Activated CD8-positive, alpha-beta T cell treated with anti-CD3 and anti-CD28 coated beads, Interleukin-2, amount 10 ng/mL, durations not matched to agents 7 days and 5 days (primary cell): ENCODE results near the gene SIRPB1. TPM values are rescaled to one million over a fixed set of nuclear protein-coding genes. Genes with fewer than 3 reads are reported as not detected.
"Not testable (repeated sequence)": the region's sequence is repeated elsewhere in the genome, so short reads cannot be mapped to it uniquely, and the experiment has no call there.

Experiments used
- ATAC-seq: fragments of 150-1000 bp; cut with Tn5 transposase; one replicate; pipeline ENCODE4 v1.10.0; 2021; ENCODE audit warnings: moderate library complexity
- CTCF ChIA-PET: fragments of 350-600 bp; sonication (Branson Sonifier 250); formaldehyde crosslinking; loops from one replicate; lab custom pipeline; 2021; ENCODE audit warnings: antibody characterized with exemption; lab: Charles Lee
- POLR2A ChIA-PET: fragments of 350-600 bp; sonication (Branson Sonifier 250); formaldehyde crosslinking; loops from one replicate; lab custom pipeline; 2021; ENCODE audit warnings: antibody characterized with exemption; lab: Charles Lee
- DNase-seq: peaks from one replicate; pipeline ENCODE4 v3.0.0-alpha.2; 2020
- H3K27ac Mint-ChIP-seq: one replicate; pipeline ENCODE4 v1.8.0; 2021; ENCODE audit warnings: mild to moderate bottlenecking, mixed read lengths
- H3K27me3 Mint-ChIP-seq: one replicate; pipeline ENCODE4 v1.8.0; 2021; ENCODE audit warnings: low read depth, mixed read lengths
- H3K36me3 Mint-ChIP-seq: one replicate; pipeline ENCODE4 v1.8.0; 2021; ENCODE audit warnings: low read depth, mixed read lengths
- H3K4me1 Mint-ChIP-seq: one replicate; pipeline ENCODE4 v1.8.0; 2021; ENCODE audit warnings: low read depth, mixed read lengths
- H3K4me3 Mint-ChIP-seq: one replicate; pipeline ENCODE4 v1.8.0; 2021; ENCODE audit warnings: mild to moderate bottlenecking, mixed read lengths
- H3K9me3 Mint-ChIP-seq: one replicate; pipeline ENCODE4 v1.8.0; 2022; ENCODE audit warnings: mixed read lengths; ENCODE audit not compliant: insufficient read depth
- total RNA-seq, 2 experiments: library from RNA; stranded (reverse); gene quantifications; one replicate each; pipeline ENCODE4 v1.2.3, GENCODE V29; 2021

SIRPB1 gene
- total RNA-seq, 2 experiments from 2014 or later: 1.3 to 1.5 TPM

DNA sequence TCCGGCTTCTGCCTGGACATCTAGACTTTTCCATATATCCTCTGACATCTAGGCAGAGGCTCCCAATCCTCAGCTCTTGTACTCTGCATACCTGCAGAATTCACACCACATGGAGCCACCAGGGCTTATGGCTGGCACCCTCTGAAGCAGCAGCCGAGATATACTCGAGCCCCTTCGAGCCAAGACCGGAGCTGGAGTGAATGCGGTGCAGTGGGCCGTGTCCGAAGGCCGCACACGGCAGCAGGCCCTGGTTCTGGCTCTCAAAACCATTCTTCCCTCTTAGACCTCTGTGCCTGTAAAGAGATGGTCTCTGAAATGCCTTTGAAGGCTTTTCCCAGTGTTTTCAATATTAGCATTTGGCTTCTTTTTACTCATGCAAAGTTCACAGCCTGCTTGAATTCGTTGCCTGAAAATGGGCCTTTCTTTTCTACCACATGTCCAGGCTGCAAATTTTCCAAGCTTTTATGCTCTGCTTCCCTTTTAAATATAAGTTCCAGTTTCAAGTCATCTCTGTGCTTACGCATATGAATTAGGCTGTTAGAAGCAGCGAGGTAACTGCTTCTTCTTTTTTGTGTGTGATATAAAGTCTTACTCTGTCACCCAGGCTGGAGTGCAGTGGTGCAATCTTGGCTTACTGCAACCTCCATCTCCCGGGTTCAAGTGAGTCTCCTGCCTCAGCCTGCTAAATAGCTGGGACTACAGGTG, 3.8 kb upstream of the SIRPB1 start:
- H3K27ac Mint-ChIP-seq: peak overlapping the region; percentile 77
- DNase-seq: no peak
- H3K4me1 Mint-ChIP-seq: peaks cover 71% of the 10 kb centered on the region
- ATAC-seq: no peak
- no peaks in the 10 kb centered on the region for H3K27me3 Mint-ChIP-seq
- peaks cover 47% of the 10 kb centered on the region for H3K36me3 Mint-ChIP-seq
- H3K4me3 Mint-ChIP-seq: no peak overlapping the region
- no peaks in the 10 kb centered on the region for H3K9me3 Mint-ChIP-seq
- ChIA-PET POLR2A (interaction anchor here (0.6 kb wide), 1 partner anchor 786 kb away, joined by 3 read pairs; no protein-coding TSS in a partner anchor), CTCF (interaction anchor here (0.7 to 1.1 kb wide), 3 partner anchors 110 to 153 kb away, joined by 3 to 4 read pairs (median 3); no protein-coding TSS in a partner anchor)

DNA sequence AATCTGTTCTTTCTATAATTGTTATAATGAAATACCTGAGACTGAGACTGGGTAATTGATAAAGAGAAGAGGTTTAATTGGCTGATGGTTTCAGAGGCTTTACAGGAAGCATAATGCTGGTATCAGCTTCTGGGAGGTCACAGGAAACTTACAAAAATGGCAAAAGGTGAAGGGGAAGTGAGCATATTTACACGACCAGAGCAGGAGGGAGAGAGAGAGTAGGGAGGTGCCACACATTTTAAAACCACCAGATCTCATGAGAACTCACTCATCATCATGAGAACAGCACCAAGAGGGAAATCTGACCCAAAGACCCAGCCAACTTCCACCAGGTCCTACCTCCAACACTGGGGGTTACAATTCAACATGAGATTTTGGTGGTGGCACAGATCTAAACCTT, 2.6 kb upstream of the SIRPB1 start:
- DNase-seq: peak; percentile 44
- CTCF ChIA-PET: interaction anchor here (1.0 to 1.6 kb wide), 3 partner anchors 112 to 155 kb away, joined by 3 read pairs; no protein-coding TSS in a partner anchor
- Mint-ChIP-seq H3K27ac (peak overlapping the region; percentile 77), H3K27me3 (no peaks in the 10 kb centered on the region), H3K9me3 (peaks cover 3% of the 10 kb centered on the region), H3K4me1 (peaks cover 74% of the 10 kb centered on the region), H3K4me3 (no peak overlapping the region), H3K36me3 (peaks cover 44% of the 10 kb centered on the region)
- ATAC-seq: peak; percentile 34
- POLR2A ChIA-PET: no interaction called here

DNA sequence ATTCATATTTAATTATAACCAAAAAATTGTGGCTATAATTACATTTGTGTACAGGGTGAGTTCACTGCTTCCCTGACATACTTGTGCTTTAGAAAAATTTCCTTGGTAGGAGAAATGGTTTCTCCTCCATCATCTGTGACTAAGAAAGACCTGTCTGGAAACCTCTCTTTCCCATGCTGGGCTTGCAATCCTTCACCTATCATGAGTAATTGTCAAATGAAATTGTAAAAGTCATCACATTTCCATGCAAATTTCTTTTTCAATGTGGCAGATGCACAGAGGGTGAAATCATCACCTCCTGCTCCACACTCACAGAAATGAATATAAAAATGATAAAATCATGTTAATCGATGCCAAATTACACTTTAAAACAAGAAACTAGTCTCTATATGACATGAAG, 1.5 kb upstream of the SIRPB1 start:
- peaks cover 3% of the 10 kb centered on the region for H3K9me3 Mint-ChIP-seq
- POLR2A ChIA-PET: no interaction called here
- ATAC-seq (no peak), DNase-seq (no peak)
- H3K27me3 Mint-ChIP-seq: no peaks in the 10 kb centered on the region
- H3K4me3 Mint-ChIP-seq: no peak overlapping the region
- CTCF ChIA-PET: interaction anchor here (1.0 to 1.6 kb wide), 2 partner anchors 113 to 156 kb away, joined by 3 read pairs; no protein-coding TSS in a partner anchor
- peaks cover 42% of the 10 kb centered on the region for H3K36me3 Mint-ChIP-seq
- no peak overlapping the region for H3K27ac Mint-ChIP-seq
- H3K4me1 Mint-ChIP-seq: peaks cover 74% of the 10 kb centered on the region

DNA sequence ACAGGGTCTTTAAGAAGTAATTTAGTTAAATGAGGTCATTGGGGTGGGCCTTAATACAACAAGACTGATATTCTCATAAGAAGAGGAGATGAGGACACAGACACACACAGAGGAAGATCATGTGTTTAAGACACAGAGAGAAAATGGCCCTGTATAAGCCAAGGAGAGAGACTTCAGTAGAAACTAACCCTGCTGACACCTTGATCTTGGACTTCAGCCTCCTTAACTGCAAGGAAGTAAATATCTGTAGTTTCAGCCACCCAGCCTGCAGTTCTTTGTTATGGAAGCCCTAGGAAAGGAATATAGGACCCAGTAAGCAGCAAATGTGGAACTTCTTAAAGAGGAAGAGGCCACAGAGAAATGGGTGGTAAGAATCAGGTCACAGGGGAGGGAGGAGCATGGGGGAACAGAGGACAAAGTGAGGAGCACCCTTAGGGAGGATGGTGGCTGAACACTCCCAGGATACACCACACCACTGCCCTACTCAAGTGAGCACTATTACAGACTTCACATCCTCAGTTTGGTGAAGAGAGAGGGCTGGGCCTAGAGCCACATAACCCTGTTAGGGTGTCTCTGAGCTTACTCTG, 762 bp downstream of the SIRPB1 start:
- DNase-seq (no peak), ATAC-seq (no peak)
- H3K36me3 Mint-ChIP-seq: peaks cover 34% of the 10 kb centered on the region
- H3K27me3 Mint-ChIP-seq: no peaks in the 10 kb centered on the region
- H3K9me3 Mint-ChIP-seq: peaks cover 3% of the 10 kb centered on the region
- POLR2A ChIA-PET: no interaction called here
- CTCF ChIA-PET: interaction anchor here (1.2 to 1.3 kb wide), 2 partner anchors 109 to 145 kb away, joined by 3 to 5 read pairs; no protein-coding TSS in a partner anchor
- H3K4me1 Mint-ChIP-seq: peaks cover 68% of the 10 kb centered on the region
- no peak overlapping the region for H3K4me3 Mint-ChIP-seq
- H3K27ac Mint-ChIP-seq: peak overlapping the region; percentile 73

DNA sequence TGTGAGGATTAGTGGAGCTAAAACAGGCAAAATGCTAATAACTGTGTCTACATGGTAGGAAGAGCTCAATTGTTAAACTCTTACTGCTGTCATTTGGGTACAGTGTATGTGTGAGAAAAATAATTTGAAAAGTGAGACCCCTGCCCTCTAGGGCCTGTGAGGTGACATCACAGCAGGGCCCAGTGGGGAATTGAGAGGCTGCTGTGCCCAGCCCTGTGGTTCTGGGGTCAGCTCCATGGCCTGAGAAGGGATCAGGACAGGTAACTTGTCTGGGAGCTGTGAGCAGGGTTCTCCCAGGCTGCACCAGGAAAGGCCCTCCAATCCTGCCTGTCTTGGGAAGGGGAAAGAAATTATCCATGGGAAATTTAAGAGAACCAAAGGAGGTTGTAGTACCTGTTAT, 1.3 kb downstream of the SIRPB1 start:
- peaks cover 3% of the 10 kb centered on the region for H3K9me3 Mint-ChIP-seq
- DNase-seq (no peak), ATAC-seq (no peak)
- ChIA-PET POLR2A (no interaction called here), CTCF (interaction anchor here (1.3 kb wide), 1 partner anchor 109 kb away, joined by 3 read pairs; no protein-coding TSS in a partner anchor)
- H3K4me1 Mint-ChIP-seq: peaks cover 66% of the 10 kb centered on the region
- no peaks in the 10 kb centered on the region for H3K27me3 Mint-ChIP-seq
- H3K4me3 Mint-ChIP-seq: no peak overlapping the region
- H3K36me3 Mint-ChIP-seq: peaks cover 34% of the 10 kb centered on the region
- no peak overlapping the region for H3K27ac Mint-ChIP-seq

DNA sequence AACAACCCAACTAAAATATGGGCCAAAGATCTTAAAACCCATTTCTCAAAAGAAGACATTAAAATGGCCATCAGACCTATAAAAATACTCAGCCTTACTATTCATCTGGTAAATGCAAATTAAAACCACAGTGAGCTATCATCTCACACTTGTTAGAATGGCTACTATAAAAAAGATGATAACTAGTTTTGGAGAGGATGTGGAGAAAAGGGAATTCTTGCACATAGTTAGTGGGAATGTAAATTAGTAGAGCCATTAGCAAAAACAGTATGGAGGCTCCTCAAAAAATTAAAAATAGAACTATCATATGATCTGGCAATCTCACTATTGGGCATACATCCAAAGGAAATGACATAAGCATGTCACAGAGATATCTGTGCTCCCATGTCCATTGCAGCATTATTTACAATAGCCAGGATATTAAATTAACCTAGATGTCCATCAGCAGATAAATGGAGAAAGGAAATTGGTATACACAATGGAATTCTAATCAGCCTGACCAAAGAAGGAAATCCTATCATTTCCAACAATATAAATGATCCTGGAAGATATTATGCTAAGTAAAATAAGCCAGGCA, 2.9 kb downstream of the SIRPB1 start:
- H3K9me3 Mint-ChIP-seq: peaks cover 3% of the 10 kb centered on the region
- H3K36me3 Mint-ChIP-seq: peaks cover 26% of the 10 kb centered on the region
- no peak overlapping the region for H3K4me3 Mint-ChIP-seq

DNA sequence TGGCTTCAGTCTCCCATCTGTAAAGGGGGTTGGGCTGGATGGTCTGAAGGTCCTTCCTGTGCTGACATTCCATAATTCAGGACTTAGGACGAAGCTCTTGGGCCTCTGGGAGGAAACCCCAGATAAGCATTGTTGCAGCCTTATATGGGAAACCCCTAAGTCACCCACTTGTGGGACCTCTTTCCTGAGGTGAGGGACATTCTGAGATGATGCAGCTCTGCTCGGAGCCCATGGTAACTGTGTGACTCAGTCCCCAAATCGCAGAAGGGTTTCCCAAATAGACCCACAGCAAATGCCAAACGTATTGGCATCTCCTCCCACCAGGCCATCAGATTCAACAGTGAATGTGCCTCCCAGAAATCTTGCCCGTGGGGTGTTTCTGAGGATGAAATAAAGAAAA, 9.4 kb downstream of the SIRPB1 start:
- H3K27me3 Mint-ChIP-seq, H3K4me3 Mint-ChIP-seq, POLR2A ChIA-PET, H3K9me3 Mint-ChIP-seq, ATAC-seq, DNase-seq, H3K36me3 Mint-ChIP-seq, H3K27ac Mint-ChIP-seq: not testable (repeated sequence)
- H3K4me1 Mint-ChIP-seq: peaks cover 11% of the 10 kb centered on the region
- CTCF ChIA-PET: interaction anchor here (0.6 kb wide), 2 partner anchors 51 to 107 kb away, joined by 3 read pairs; no protein-coding TSS in a partner anchor

More for the DNA sequence above, 2.9 kb downstream of the SIRPB1 start:
- Mint-ChIP-seq H3K27me3 (no peaks in the 10 kb centered on the region), H3K4me1 (peaks cover 52% of the 10 kb centered on the region), H3K27ac (no peak overlapping the region)
- POLR2A ChIA-PET: no interaction called here
- no peak for ATAC-seq
- CTCF ChIA-PET: no interaction called here
- no peak for DNase-seq

DNA sequence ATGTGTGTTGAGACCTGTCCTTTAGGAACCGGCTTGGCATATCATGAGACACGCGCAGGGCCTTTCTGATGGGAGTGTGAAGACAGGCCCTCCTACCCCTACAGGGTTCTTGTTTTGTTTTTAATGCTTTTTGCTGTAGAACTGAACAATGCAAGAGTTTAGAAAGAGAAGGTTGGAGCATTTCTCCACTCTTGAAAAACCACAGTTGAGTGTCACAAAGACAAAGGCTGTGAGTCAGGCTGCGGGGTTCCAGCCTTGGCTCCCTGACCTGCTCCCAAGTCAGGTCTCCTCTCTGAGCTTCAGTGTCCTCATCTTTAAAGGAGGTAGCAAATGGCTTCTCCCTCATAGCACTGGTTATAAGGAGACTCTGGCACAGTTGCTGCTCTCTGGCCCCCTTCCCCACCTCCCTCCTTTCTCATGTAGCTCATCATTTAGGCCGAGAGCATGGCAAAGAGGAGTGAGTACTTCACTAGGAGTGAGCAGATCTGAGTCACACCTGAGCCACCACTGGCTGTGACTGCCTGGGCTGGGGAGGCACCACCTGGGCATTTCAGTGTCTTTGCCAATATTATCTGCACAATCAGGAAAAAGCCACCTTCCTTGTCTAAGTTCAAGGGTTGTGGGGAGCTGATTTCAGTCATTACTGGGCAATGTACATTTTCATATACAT, 11.0 kb downstream of the SIRPB1 start:
- ATAC-seq, H3K9me3 Mint-ChIP-seq, H3K27me3 Mint-ChIP-seq, DNase-seq, POLR2A ChIA-PET, H3K4me3 Mint-ChIP-seq, H3K36me3 Mint-ChIP-seq, CTCF ChIA-PET, H3K27ac Mint-ChIP-seq, H3K4me1 Mint-ChIP-seq: not testable (repeated sequence)

DNA sequence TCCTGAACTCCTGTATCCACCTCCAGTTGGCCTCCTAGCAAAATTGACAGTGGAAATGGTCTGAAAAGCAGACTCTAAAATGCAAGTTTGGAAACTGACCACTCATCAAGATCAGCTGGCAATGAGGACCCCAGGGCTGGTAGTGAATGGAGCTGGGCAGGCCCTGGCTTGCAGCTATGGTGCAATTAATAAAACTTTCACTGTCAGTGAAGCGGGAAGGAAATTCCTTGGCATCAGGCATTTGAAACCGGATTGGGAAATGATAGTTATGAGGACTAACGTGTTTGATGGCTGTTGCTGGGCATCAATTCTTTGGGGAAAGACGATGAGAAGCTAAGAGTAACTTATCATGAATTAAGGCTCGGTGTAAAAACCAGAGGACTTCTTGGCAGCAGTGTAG, 19.1 kb downstream of the SIRPB1 start:
- ChIA-PET POLR2A (no interaction called here), CTCF (no interaction called here)
- Mint-ChIP-seq H3K27me3 (no peaks in the 10 kb centered on the region), H3K4me3 (no peak overlapping the region), H3K36me3 (no peaks in the 10 kb centered on the region), H3K4me1 (no peaks in the 10 kb centered on the region), H3K9me3 (no peaks in the 10 kb centered on the region), H3K27ac (no peak overlapping the region)
- ATAC-seq: no peak
- DNase-seq: no peak

DNA sequence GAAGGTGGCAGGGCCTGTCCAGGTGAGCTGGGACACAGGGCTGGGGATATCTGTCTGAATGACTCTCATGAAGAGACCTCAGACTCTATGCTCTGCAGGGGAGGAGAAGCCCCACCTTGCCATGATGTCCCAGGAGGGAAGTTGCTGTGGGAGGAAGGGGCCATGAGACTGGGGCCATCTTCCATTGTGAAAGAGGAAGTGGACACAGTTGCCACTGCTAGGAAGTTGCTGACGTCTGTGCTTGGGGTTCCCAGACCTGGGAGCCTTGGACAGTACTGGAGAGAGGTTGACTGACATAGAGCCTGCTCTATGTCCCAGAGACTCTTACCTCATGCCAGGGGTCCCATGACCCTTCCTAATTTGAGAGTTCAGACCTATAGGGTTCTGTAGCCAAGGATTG, 24.5 kb downstream of the SIRPB1 start:
- Mint-ChIP-seq H3K36me3 (no peaks in the 10 kb centered on the region), H3K9me3 (no peaks in the 10 kb centered on the region), H3K27ac (no peak overlapping the region), H3K27me3 (no peaks in the 10 kb centered on the region), H3K4me1 (no peaks in the 10 kb centered on the region), H3K4me3 (no peak overlapping the region)
- no peak for DNase-seq
- CTCF ChIA-PET: no interaction called here
- POLR2A ChIA-PET: no interaction called here
- no peak for ATAC-seq

DNA sequence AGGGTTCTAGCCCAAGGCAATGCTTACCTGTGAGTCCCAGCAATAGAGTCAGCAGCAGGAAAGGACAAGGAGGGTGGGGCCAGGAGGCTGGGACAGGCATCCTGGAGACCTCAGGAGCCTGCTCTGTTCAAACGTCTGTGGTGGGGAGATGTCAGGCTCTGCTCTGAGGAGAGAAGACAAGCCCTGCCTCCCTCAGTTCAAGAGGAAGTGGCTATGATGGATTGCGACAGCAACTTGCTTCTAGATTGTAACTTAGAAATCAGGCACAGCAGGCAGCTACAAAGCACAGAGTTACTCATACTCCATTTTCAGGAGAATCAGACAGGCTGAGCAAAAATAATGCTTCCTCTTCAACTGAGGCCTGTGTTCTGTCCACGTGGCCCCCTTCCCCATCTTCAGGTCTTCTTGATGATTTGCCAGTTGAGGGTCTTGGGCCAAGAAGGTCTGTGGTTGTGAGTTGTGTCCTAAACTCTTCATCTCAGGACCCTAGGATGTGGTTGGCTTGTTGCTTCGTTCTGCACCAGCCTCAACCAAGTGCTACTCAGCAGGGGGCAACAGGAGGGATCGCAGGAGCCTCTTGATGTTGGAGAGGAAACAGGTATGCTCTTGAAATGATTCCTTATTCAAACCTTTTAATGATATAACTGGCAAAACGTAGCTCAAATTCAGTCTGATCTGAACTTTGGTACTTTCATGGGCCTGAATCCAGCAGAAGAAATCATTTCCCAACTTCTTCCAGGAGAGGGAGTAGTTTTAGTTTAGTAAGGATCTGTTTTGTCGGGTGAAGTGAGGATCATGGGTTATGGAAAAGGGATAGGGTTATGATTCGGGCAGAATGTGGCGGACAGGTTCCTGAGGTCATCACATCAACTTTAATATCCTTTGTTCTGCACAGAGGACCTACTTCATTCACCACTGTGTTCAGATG, 31.0 kb downstream of the SIRPB1 start:
- no peak for ATAC-seq

More for the DNA sequence above, 31.0 kb downstream of the SIRPB1 start:
- ChIA-PET POLR2A (no interaction called here), CTCF (no interaction called here)
- Mint-ChIP-seq H3K27ac (no peak overlapping the region), H3K36me3 (no peaks in the 10 kb centered on the region), H3K9me3 (no peaks in the 10 kb centered on the region), H3K4me3 (no peak overlapping the region), H3K27me3 (no peaks in the 10 kb centered on the region), H3K4me1 (no peaks in the 10 kb centered on the region)
- no peak for DNase-seq
